H1 (cell line): ENCODE results near the gene HIVEP2. TPM values are rescaled to one million over a fixed set of nuclear protein-coding genes. Genes with fewer than 3 reads are reported as not detected.

Experiments used
- CTCF ChIA-PET: fragments of 300-600 bp; sonication (Branson Sonifier 250); formaldehyde crosslinking; loops from one replicate; lab custom pipeline; 2021; ENCODE audit not compliant: partially characterized antibody; lab: Charles Lee
- POLR2A ChIA-PET: fragments of 300-600 bp; sonication (Branson Sonifier 250); formaldehyde crosslinking; loops from one replicate; lab custom pipeline; 2021; ENCODE audit warnings: inconsistent platforms; ENCODE audit not compliant: partially characterized antibody; lab: Charles Lee
- DNase-seq, 2 experiments: peaks; one replicate each; pipeline versions ENCODE4 v3.0.0 to v3.0.0-alpha.2; 2010 to 2022; ENCODE audit warnings: low spot score in 2 of 2, low read depth in 1 of 2, mixed read lengths in 1 of 2
- FAIRE-seq: peaks from 2 replicates; lab custom pipeline; 2011; peaks lifted over from hg19 to GRCh38; lab: Jason Lieb, UNC
- H2AFZ ChIP-seq: 2 replicates; pipeline ENCODE4 v1.8.1; 2012; ENCODE audit warnings: low read length, inconsistent platforms
- H2AK5ac ChIP-seq: 2 replicates; pipeline ENCODE4 v1.6.1; 2013; ENCODE audit warnings: low read depth, low read length
- H2BK120ac ChIP-seq: replicated peaks from 2 replicates; pipeline ENCODE3; 2013; ENCODE audit warnings: low read depth, low read length, inconsistent platforms
- H2BK12ac ChIP-seq: 2 replicates; pipeline ENCODE4 v1.6.1; 2013; ENCODE audit warnings: low read depth, low read length
- H2BK15ac ChIP-seq: 2 replicates; pipeline ENCODE4 v1.6.1; 2013; ENCODE audit warnings: low read length
- H2BK20ac ChIP-seq: 2 replicates; pipeline ENCODE4 v1.6.1; 2013; ENCODE audit warnings: low read length
- H2BK5ac ChIP-seq: 2 replicates; pipeline ENCODE4 v1.6.1; 2013; ENCODE audit warnings: low read depth, low read length
- H3K14ac ChIP-seq: 2 replicates; pipeline ENCODE4 v1.6.1; 2013; ENCODE audit warnings: inconsistent platforms; ENCODE audit not compliant: insufficient read length
- H3K18ac ChIP-seq: 2 replicates; pipeline ENCODE4 v1.6.1; 2013; ENCODE audit warnings: low read length; ENCODE audit errors: extremely low read depth
- H3K23ac ChIP-seq: 2 replicates; pipeline ENCODE4 v1.6.1; 2013; ENCODE audit warnings: inconsistent platforms; ENCODE audit not compliant: insufficient read length
- H3K23me2 ChIP-seq: 2 replicates; pipeline ENCODE4 v1.6.1; 2013; ENCODE audit warnings: low read depth, low read length
- H3K27ac ChIP-seq: 2 replicates; pipeline ENCODE4 v1.6.1; 2011; ENCODE audit warnings: low read depth, low read length, inconsistent platforms
- H3K27me3 ChIP-seq, 4 experiments: replicated peaks in 1 of 4; 1 replicate in 1 of 4; 2 replicates in 3 of 4; pipeline versions ENCODE4 v1.6.1 to v1.8.1; 2011 to 2013; ENCODE audit warnings: low read length in 3 of 4, mild to moderate bottlenecking in 3 of 4, inconsistent platforms in 2 of 4, mixed read lengths in 2 of 4, moderate library complexity in 1 of 4; ENCODE audit not compliant: control insufficient read depth in 3 of 4, insufficient read depth in 3 of 4; ENCODE audit errors: extremely low read depth in 1 of 4
- H3K36me3 ChIP-seq, 4 experiments: 2 replicates each; pipeline versions ENCODE4 v1.6.1 to v1.8.1; 2011 to 2013; ENCODE audit warnings: mild to moderate bottlenecking in 4 of 4, low read length in 3 of 4, moderate library complexity in 2 of 4, control low read depth in 1 of 4, inconsistent platforms in 1 of 4; ENCODE audit not compliant: insufficient read depth in 4 of 4, control insufficient read depth in 2 of 4
- H3K4ac ChIP-seq: replicated peaks from 2 replicates; pipeline ENCODE3; 2013; ENCODE audit warnings: low read length, low read depth, mixed read lengths, inconsistent platforms; ENCODE audit not compliant: insufficient read length
- H3K4me1 ChIP-seq, 4 experiments: replicated peaks in 1 of 4; 1 replicate in 1 of 4; 2 replicates in 3 of 4; pipeline versions ENCODE4 v1.6.1 to v1.8.1; 2011 to 2013; ENCODE audit warnings: low read length in 3 of 4, inconsistent platforms in 2 of 4, mixed read lengths in 1 of 4; ENCODE audit not compliant: insufficient read depth in 4 of 4, control insufficient read depth in 3 of 4
- H3K4me2 ChIP-seq, 2 experiments: 2 replicates each; pipeline versions ENCODE4 v1.6.1 to v1.8.1; 2011 to 2013; ENCODE audit warnings: low read depth in 2 of 2, low read length in 2 of 2, control low read depth in 1 of 2, inconsistent platforms in 1 of 2, mild to moderate bottlenecking in 1 of 2; ENCODE audit not compliant: insufficient read depth in 1 of 2
- H3K4me3 ChIP-seq, 4 experiments: fragments of 200-600, 300-600 bp in 1 of 4; sonication (generic), shearing (Covaris generic), sonication (Bioruptor Twin) in 1 of 4; 2 replicates each; pipeline versions ENCODE4 v1.5.1 to v1.8.1; 2011 to 2016; ENCODE audit warnings: low read length in 4 of 4, low read depth in 3 of 4, control low read depth in 2 of 4, inconsistent platforms in 2 of 4, mild to moderate bottlenecking in 2 of 4, mixed read lengths in 1 of 4, moderate library complexity in 1 of 4; ENCODE audit not compliant: insufficient read depth in 2 of 4; ENCODE audit errors: extremely low read depth in 1 of 4
- H3K56ac ChIP-seq: replicated peaks from 2 replicates; pipeline ENCODE3; 2013; ENCODE audit warnings: low read depth, mild to moderate bottlenecking, mixed read lengths, low read length, inconsistent platforms; ENCODE audit not compliant: insufficient read length
- H3K79me1 ChIP-seq: 2 replicates; pipeline ENCODE4 v1.6.1; 2013; ENCODE audit warnings: low read depth, low read length, control low read depth
- H3K79me2 ChIP-seq, 2 experiments: 2 replicates each; pipeline versions ENCODE4 v1.6.1 to v1.8.1; 2012 to 2013; ENCODE audit warnings: low read length in 2 of 2, mild to moderate bottlenecking in 2 of 2, inconsistent platforms in 1 of 2; ENCODE audit not compliant: insufficient read depth in 2 of 2, control insufficient read depth in 1 of 2
- H3K9ac ChIP-seq, 4 experiments: replicated peaks in 1 of 4; 1 replicate in 1 of 4; 2 replicates in 3 of 4; pipeline versions ENCODE4 v1.6.1 to v1.8.1; 2011 to 2013; ENCODE audit warnings: low read depth in 3 of 4, low read length in 3 of 4, control low read depth in 2 of 4, mild to moderate bottlenecking in 2 of 4, moderate library complexity in 2 of 4, inconsistent platforms in 1 of 4; ENCODE audit errors: extremely low read depth in 1 of 4
- H3K9me3 ChIP-seq, 2 experiments: 2 replicates each; pipeline versions ENCODE4 v1.6.1 to v1.8.1; 2012 to 2013; ENCODE audit warnings: mild to moderate bottlenecking in 2 of 2, moderate library complexity in 2 of 2, control low read depth in 1 of 2, inconsistent platforms in 1 of 2, low read depth in 1 of 2, low read length in 1 of 2, mixed read lengths in 1 of 2; ENCODE audit not compliant: insufficient read depth in 2 of 2
- H4K20me1 ChIP-seq, 2 experiments: replicated peaks in 1 of 2; 2 replicates each; pipeline versions ENCODE3 to v1.8.1; 2011 to 2013; ENCODE audit warnings: inconsistent platforms in 2 of 2, low read length in 2 of 2, mild to moderate bottlenecking in 1 of 2; ENCODE audit not compliant: insufficient read depth in 2 of 2, control insufficient read depth in 1 of 2
- H4K5ac ChIP-seq: 2 replicates; pipeline ENCODE4 v1.6.1; 2013; ENCODE audit warnings: low read length, low read depth, mixed read lengths, inconsistent platforms; ENCODE audit not compliant: insufficient read length
- H4K8ac ChIP-seq: 2 replicates; pipeline ENCODE4 v1.8.0; 2013; ENCODE audit warnings: mild to moderate bottlenecking, moderate library complexity, low read length, inconsistent platforms; ENCODE audit not compliant: insufficient read depth; ENCODE audit errors: extremely low read depth
- H4K91ac ChIP-seq: replicated peaks from 2 replicates; pipeline ENCODE3; 2013; ENCODE audit warnings: low read length, mixed read lengths, inconsistent platforms; ENCODE audit not compliant: insufficient read length
- ASH2L ChIP-seq: fragments of 200-600, 300-600 bp; sonication (generic); IDR thresholded peaks from one replicate; pipeline ENCODE4 v1.7.1; 2017; ENCODE audit warnings: low read length
- BRCA1 ChIP-seq: IDR thresholded peaks from 2 replicates; pipeline ENCODE4 v1.6.1; 2012; ENCODE audit warnings: low read depth, low read length, improper control_type of control experiment
- CBX8 ChIP-seq: fragments of 300-800, 300-1000 bp; sonication (generic); IDR thresholded peaks from 2 replicates; pipeline ENCODE4 v1.7.1; 2016; ENCODE audit warnings: low read depth, low read length, borderline replicate concordance
- EZH2 ChIP-seq: fragments of 200-600 bp; sonication (generic); IDR thresholded peaks from 2 replicates; pipeline ENCODE4 v1.7.1; 2012; ENCODE audit warnings: low read depth, mild to moderate bottlenecking, moderate library complexity, low read length, inconsistent platforms; ENCODE audit not compliant: severe bottlenecking
- GTF2F1 ChIP-seq: IDR thresholded peaks from 2 replicates; pipeline ENCODE4 v1.6.1; 2012; ENCODE audit warnings: low read depth, low read length, improper control_type of control experiment, borderline replicate concordance
- PHF8 ChIP-seq: fragments of 200-600 bp; sonication (generic); conservative IDR thresholded peaks from 2 replicates; pipeline ENCODE4 v1.7.1; 2012; ENCODE audit warnings: low read depth, mild to moderate bottlenecking, inconsistent platforms, low read length, moderate library complexity
- POLR2A ChIP-seq, 2 experiments: IDR thresholded peaks; 1 replicate in 1 of 2; 2 replicates in 1 of 2; pipeline ENCODE4 v1.6.1; 2011; ENCODE audit warnings: low read depth in 2 of 2, low read length in 2 of 2, mild to moderate bottlenecking in 2 of 2; ENCODE audit errors: control extremely low read depth in 1 of 2
- RFX5 ChIP-seq: IDR thresholded peaks from 2 replicates; pipeline ENCODE4 v1.6.1; 2011; ENCODE audit warnings: low read depth, low read length, improper control_type of control experiment, borderline replicate concordance
- SIX5 ChIP-seq: IDR thresholded peaks from 2 replicates; pipeline ENCODE4 v1.6.1; 2011; ENCODE audit warnings: mild to moderate bottlenecking, low read depth, low read length
- SUZ12 ChIP-seq: fragments of 200-600 bp; sonication (generic); IDR thresholded peaks from 2 replicates; pipeline ENCODE4 v1.6.1; 2012; ENCODE audit warnings: mild to moderate bottlenecking, inconsistent platforms, low read length, moderate library complexity, mixed read lengths
- ZNF274 ChIP-seq: IDR thresholded peaks from 2 replicates; pipeline ENCODE4 v1.7.0; 2012; ENCODE audit warnings: low read length, borderline replicate concordance; ENCODE audit errors: extremely low read depth
- WGBS, 2 experiments: shearing (Covaris generic) in 1 of 2; methylation state at CpG; one replicate each; pipeline versions ENCODE4 v1.1.6 to v1.1.7; 2013 to 2015; ENCODE audit warnings: low lambda C conversion rate in 2 of 2, mixed read lengths in 2 of 2, inconsistent platforms in 1 of 2, low coverage in 1 of 2, missing lambda C conversion rate in 1 of 2; ENCODE audit not compliant: insufficient replicate concordance in 2 of 2, insufficient coverage in 1 of 2, insufficient read length in 1 of 2; ENCODE audit errors: extremely low coverage in 1 of 2, missing lambda C conversion rate in 1 of 2; 5-methylcytosine and 5-hydroxymethylcytosine counted together
- polyA plus RNA-seq, 7 experiments: library from polyadenylated mRNA; depleted of rRNA in 3 of 7; stranded (reverse) in 5 of 7; unstranded in 2 of 7; fragments of >200 nt in 5 of 7; fragments of 200-250 nt in 2 of 7; gene quantifications; 1 replicate in 5 of 7; 2 replicates in 1 of 7; 4 replicates in 1 of 7; pipeline versions ENCODE4 v1.2.1 to v1.2.3, GENCODE V29; 2011 to 2013; ENCODE audit warnings: missing spikeins in 2 of 7, mixed read lengths in 2 of 7
- total RNA-seq: library from RNA; stranded (reverse); fragmentation: NEBNext Ultra II Directional; extraction: Animal tissue kit (Norgen Biotek cat#: 25700); gene quantifications from 2 replicates; pipeline ENCODE4 v1.2.1, GENCODE V29; 2021
- TF ChIP-seq, protein P1 (sequence below), 3 experiments: IDR thresholded peaks; 1 replicate in 2 of 3; 2 replicates in 1 of 3; pipeline versions ENCODE4 v1.5.1 to v1.6.1; 2011; ENCODE audit warnings: low read length in 3 of 3, mild to moderate bottlenecking in 3 of 3, inconsistent platforms in 2 of 3, low read depth in 1 of 3, moderate library complexity in 1 of 3; ENCODE audit not compliant: insufficient read depth in 1 of 3; ENCODE audit errors: control extremely low read depth in 1 of 3

Gene HIVEP2
- total and polyA plus RNA-seq, 2 of the 8 experiments (the other 6 are each of a cell fraction or from before 2014, with no cell fraction given), result 2.2 to 6.1 TPM

- H4K91ac ChIP-seq, result no peak overlapping the region
- no peak overlapping the region for H2BK120ac ChIP-seq
- H2BK5ac ChIP-seq, result no peak overlapping the region
- H3K4me1 ChIP-seq, result no peaks in the 10 kb centered on the region
- H3K14ac ChIP-seq, result no peak overlapping the region
- no peak overlapping the region for H2BK20ac ChIP-seq
- no peak overlapping the region for H4K8ac ChIP-seq
- 94% methylated on average over 6 of the region's 6 CpGs; no CpG with 5 or more reads in 1 of the 2 experiments for WGBS, 2 experiments
- DNase-seq, result no peak
- no peak overlapping the region for H3K9ac ChIP-seq
- no peak overlapping the region for H3K18ac ChIP-seq
- H3K4me2 ChIP-seq, result no peak overlapping the region
- H3K27ac ChIP-seq, result no peak overlapping the region
- no peak overlapping the region for H3K56ac ChIP-seq
- ChIA-PET CTCF (no interaction called here), POLR2A (no interaction called here)
- no peak overlapping the region for H3K4me3 ChIP-seq
- no peaks in the 10 kb centered on the region for H3K79me2 ChIP-seq
- H2BK12ac ChIP-seq, result no peak overlapping the region
- no peaks in the 10 kb centered on the region for H3K79me1 ChIP-seq
- no peak overlapping the region for H2AFZ ChIP-seq
- no peaks in the 10 kb centered on the region for H3K36me3 ChIP-seq
- no peak overlapping the region for H4K5ac ChIP-seq
- H3K23ac ChIP-seq, result no peak overlapping the region
- no peak overlapping the region for H3K4ac ChIP-seq
- H2BK15ac ChIP-seq, result no peak overlapping the region
- FAIRE-seq, result no peak
- no peaks in the 10 kb centered on the region for H3K23me2 ChIP-seq
- H2AK5ac ChIP-seq, result no peak overlapping the region
- H3K27me3 ChIP-seq, result no peaks in the 10 kb centered on the region
- no peaks in the 10 kb centered on the region for H3K9me3 ChIP-seq
- H4K20me1 ChIP-seq, result no peaks in the 10 kb centered on the region
- TF ChIP-seq POLR2A (IDR thresholded peaks at IDR 0.05; ENCODE audit: control extremely low read depth in 1 of 2, low read depth in 2 of 2, low read length in 2 of 2) (no peak), SUZ12 (no peak), PHF8 (no peak), RFX5 (no peak), GTF2F1 (no peak), EZH2 (no peak), BRCA1 (no peak), ASH2L (no peak), CBX8 (no peak), ZNF274 (no peak), SIX5 (no peak)
- TF ChIP-seq, protein P1, sequence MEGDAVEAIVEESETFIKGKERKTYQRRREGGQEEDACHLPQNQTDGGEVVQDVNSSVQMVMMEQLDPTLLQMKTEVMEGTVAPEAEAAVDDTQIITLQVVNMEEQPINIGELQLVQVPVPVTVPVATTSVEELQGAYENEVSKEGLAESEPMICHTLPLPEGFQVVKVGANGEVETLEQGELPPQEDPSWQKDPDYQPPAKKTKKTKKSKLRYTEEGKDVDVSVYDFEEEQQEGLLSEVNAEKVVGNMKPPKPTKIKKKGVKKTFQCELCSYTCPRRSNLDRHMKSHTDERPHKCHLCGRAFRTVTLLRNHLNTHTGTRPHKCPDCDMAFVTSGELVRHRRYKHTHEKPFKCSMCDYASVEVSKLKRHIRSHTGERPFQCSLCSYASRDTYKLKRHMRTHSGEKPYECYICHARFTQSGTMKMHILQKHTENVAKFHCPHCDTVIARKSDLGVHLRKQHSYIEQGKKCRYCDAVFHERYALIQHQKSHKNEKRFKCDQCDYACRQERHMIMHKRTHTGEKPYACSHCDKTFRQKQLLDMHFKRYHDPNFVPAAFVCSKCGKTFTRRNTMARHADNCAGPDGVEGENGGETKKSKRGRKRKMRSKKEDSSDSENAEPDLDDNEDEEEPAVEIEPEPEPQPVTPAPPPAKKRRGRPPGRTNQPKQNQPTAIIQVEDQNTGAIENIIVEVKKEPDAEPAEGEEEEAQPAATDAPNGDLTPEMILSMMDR (IDR thresholded peaks at IDR 0.05; ENCODE audit: control extremely low read depth in 1 of 3, insufficient read depth in 1 of 3, low read depth in 1 of 3, low read length in 3 of 3), result no peak
Observed at GRCh38 chr6:142728910-142729481, 216.0 kb downstream of the HIVEP2 start.
